ENCODE measurements around the gene TSPEAR.

GRCh38 chr21:44664691-44665090, 46.7 kb downstream of the TSPEAR start:
- no peak for TF ChIP-seq EP300 (IDR thresholded peaks at IDR 0.05; ENCODE audit: borderline replicate concordance in 1 of 2, low read depth in 1 of 2, low read length in 1 of 2)
- no peak for TF ChIP-seq CTCF (IDR thresholded peaks at IDR 0.05)
- TF ChIP-seq MAX (IDR thresholded peaks at IDR 0.05; ENCODE audit: low read depth): no peak
- TF ChIP-seq POLR2AphosphoS5 (IDR thresholded peaks at IDR 0.05; ENCODE audit: low read depth, low read length): no peak
- no peak for TF ChIP-seq RCOR1 (IDR thresholded peaks at IDR 0.05; ENCODE audit: low read length)

Data from SK-N-SH (cell line).